Mesothelial cell of epicardium (in vitro differentiated cells): ENCODE data around the gene GLIPR2. TPM values are rescaled to one million over a fixed set of nuclear protein-coding genes. Genes with fewer than 3 reads are reported as not detected.
"Not testable (repeated sequence)": the region's sequence is repeated elsewhere in the genome, so short reads cannot be mapped to it uniquely, and the experiment has no call there.

Source experiments
- DNase-seq, 2 experiments: peaks; one replicate each; pipeline ENCODE4 v3.0.0; 2021; ENCODE audit warnings: low spot score in 2 of 2; ENCODE audit not compliant: unreplicated experiment in 2 of 2
- H3K27ac Mint-ChIP-seq: 2 replicates; pipeline ENCODE4 v1.8.0; 2021; ENCODE audit warnings: mixed read lengths
- H3K27me3 Mint-ChIP-seq: 2 replicates; pipeline ENCODE4 v1.8.0; 2021; ENCODE audit warnings: low read depth, mixed read lengths
- H3K36me3 Mint-ChIP-seq: 2 replicates; pipeline ENCODE4 v1.8.0; 2021; ENCODE audit warnings: mixed read lengths
- H3K4me1 Mint-ChIP-seq: 2 replicates; pipeline ENCODE4 v1.8.0; 2021; ENCODE audit warnings: mixed read lengths
- H3K4me3 Mint-ChIP-seq: 2 replicates; pipeline ENCODE4 v1.8.0; 2021; ENCODE audit warnings: mild to moderate bottlenecking, moderate library complexity, mixed read lengths
- H3K9me3 Mint-ChIP-seq: 2 replicates; pipeline ENCODE4 v1.8.0; 2021; ENCODE audit warnings: mixed read lengths
- total RNA-seq: library from RNA; stranded (reverse); gene quantifications from 3 replicates; pipeline ENCODE4 v1.2.1, GENCODE V29; 2021
- TF ChIP-seq, protein P1 (sequence below): fragments of 200-600 bp; sonication (generic); IDR thresholded peaks from one replicate; pipeline ENCODE4 v1.5.0; 2021; ENCODE audit warnings: antibody characterized with exemption; ENCODE audit not compliant: unreplicated experiment

Gene GLIPR2
- total RNA-seq, 1 donor from 2014 or later, result 33.3 TPM

DNA sequence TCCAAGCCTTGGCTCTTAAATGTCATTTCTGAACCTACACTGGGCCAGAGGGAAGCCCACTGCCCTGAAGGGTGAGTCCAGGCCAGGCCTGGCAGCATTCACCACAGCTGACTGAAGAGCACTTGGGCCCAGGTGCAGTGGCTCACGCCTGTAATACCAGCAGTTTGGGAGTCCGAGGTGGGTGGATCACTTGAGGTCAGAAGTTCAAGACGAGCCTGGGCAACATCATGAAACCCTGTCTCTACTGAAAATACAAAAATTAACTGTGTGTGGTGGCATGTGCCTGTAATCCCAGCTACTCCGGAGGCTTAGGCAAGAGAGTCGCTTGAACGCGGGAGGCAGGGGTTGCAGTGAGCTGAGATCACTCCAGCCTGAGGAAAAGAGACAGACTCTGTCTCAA, 37.7 kb downstream of the GLIPR2 start:
- TF ChIP-seq, protein P1, sequence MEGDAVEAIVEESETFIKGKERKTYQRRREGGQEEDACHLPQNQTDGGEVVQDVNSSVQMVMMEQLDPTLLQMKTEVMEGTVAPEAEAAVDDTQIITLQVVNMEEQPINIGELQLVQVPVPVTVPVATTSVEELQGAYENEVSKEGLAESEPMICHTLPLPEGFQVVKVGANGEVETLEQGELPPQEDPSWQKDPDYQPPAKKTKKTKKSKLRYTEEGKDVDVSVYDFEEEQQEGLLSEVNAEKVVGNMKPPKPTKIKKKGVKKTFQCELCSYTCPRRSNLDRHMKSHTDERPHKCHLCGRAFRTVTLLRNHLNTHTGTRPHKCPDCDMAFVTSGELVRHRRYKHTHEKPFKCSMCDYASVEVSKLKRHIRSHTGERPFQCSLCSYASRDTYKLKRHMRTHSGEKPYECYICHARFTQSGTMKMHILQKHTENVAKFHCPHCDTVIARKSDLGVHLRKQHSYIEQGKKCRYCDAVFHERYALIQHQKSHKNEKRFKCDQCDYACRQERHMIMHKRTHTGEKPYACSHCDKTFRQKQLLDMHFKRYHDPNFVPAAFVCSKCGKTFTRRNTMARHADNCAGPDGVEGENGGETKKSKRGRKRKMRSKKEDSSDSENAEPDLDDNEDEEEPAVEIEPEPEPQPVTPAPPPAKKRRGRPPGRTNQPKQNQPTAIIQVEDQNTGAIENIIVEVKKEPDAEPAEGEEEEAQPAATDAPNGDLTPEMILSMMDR, result no peak
- Mint-ChIP-seq H3K27ac (no peak overlapping the region), H3K9me3 (peaks cover 4% of the 10 kb centered on the region), H3K27me3 (no peaks in the 10 kb centered on the region), H3K4me3 (no peak overlapping the region), H3K4me1 (peaks cover 5% of the 10 kb centered on the region), H3K36me3 (no peaks in the 10 kb centered on the region)
- no peak for DNase-seq

DNA sequence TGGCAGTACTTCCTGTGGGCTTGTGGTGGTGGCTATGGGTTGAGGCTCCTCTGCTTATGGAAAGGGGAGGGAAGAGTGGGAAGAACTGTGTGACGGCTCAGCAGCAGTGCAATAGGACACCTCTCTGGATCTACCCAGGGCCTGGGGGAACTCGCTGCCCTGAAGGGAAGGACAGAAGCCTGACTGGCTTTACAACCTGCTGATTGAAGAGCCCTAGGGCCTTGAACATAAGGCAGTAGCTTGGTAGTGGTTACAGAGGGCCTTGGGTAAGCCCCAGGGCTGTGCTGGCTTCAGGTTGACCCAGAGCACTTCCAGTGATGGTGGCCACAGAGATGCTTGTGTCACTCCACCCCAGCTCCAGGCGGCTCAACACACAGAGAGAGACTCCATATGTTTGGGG, 38.2 kb downstream of the GLIPR2 start:
- TF ChIP-seq, protein P1, result no peak
- no peaks in the 10 kb centered on the region for H3K27me3 Mint-ChIP-seq
- H3K9me3 Mint-ChIP-seq, result peaks cover 4% of the 10 kb centered on the region
- peaks cover 5% of the 10 kb centered on the region for H3K4me1 Mint-ChIP-seq
- H3K36me3 Mint-ChIP-seq, result no peaks in the 10 kb centered on the region
- no peak for DNase-seq
- H3K27ac Mint-ChIP-seq, result no peak overlapping the region
- H3K4me3 Mint-ChIP-seq, result no peak overlapping the region

DNA sequence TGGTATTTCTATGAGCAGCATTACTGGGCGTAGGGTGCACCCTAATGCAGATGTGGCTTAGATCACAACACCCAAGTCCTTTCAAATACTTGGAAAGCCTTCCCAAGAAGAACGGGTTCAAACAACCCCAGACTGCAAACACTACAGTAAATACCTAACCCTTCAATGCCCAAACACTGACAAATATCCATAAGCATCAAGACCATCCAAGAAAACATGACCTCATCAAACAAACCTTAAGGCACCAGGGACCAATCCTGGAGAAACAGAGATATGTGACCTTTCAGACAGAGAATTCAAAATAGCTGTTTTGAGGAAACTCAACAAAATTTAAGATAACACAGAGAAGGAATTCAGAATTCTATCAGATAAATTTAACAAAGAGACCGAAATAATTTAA, 38.7 kb downstream of the GLIPR2 start:
- not testable (repeated sequence) for H3K9me3 Mint-ChIP-seq, H3K4me1 Mint-ChIP-seq, H3K27ac Mint-ChIP-seq

DNA sequence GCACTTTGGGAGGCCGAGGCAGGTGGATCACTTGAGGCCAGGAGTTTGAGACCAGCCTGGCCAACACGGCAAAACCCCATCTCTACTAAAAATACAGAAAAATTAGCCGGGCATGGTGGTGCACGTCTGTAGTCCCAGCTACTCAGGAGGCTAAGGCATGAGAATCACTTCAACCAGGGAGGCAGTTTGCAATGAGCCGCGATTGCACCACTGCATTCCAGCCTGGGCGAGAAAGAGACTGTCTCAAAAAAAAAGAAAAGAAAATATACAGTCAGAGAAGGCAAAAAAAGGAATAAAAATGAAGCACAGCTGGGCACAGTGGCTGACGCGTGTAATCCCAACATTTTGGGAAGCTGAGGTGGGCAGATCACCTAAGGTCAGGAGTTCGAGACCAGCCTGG, 40.0 kb downstream of the GLIPR2 start:
- not testable (repeated sequence) for H3K4me3 Mint-ChIP-seq, H3K27me3 Mint-ChIP-seq, H3K27ac Mint-ChIP-seq, H3K36me3 Mint-ChIP-seq, DNase-seq, H3K4me1 Mint-ChIP-seq
- peaks cover 15% of the 10 kb centered on the region for H3K9me3 Mint-ChIP-seq

More for the DNA sequence above, 38.7 kb downstream of the GLIPR2 start:
- not testable (repeated sequence) for H3K36me3 Mint-ChIP-seq, H3K27me3 Mint-ChIP-seq, DNase-seq, H3K4me3 Mint-ChIP-seq

DNA sequence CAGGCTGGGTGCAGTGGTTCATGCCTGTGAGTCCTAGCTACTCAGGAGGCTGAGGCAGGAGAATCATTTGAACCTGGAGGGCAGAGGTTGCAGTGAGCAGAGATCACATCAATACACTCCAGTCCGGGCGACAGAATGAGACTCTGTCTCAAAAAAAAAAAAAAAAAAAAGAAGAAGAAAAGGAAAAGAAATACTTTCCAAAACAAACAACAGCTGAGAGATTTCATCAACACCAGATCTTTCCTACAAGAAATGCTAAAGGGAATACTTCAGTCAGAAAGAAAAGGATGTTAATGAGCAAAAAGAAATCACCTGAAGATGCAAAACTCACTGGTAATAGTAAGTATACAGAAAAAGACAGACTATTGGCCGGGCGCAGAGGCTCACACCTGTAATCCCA, 41.0 kb downstream of the GLIPR2 start:
- H3K27ac Mint-ChIP-seq, result no peak overlapping the region
- no peaks in the 10 kb centered on the region for H3K36me3 Mint-ChIP-seq
- H3K27me3 Mint-ChIP-seq, result no peaks in the 10 kb centered on the region
- peaks cover 15% of the 10 kb centered on the region for H3K9me3 Mint-ChIP-seq
- peaks cover 5% of the 10 kb centered on the region for H3K4me1 Mint-ChIP-seq
- H3K4me3 Mint-ChIP-seq, result no peak overlapping the region
- DNase-seq, result no peak
- TF ChIP-seq, protein P1, result no peak

DNA sequence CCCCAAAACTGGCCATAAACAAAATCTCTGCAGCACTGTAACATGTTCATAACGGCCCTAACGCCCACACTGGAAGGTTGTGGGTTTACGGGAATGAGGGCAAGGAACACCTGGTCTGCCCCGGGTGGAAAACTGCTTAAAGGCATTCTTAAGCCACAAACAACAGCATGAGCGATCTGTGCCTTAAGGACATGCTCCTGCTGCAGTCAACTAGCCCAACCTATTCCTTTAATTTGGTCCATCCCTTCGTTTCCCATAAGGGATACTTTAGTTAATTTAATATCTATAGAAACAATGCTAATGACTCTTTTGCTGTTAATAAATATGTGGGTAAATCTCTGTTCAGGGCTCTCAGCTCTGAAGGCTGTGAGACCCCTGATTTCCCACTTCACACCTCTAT, 43.7 kb downstream of the GLIPR2 start:
- not testable (repeated sequence) for H3K4me1 Mint-ChIP-seq, H3K4me3 Mint-ChIP-seq, H3K27ac Mint-ChIP-seq, H3K27me3 Mint-ChIP-seq, H3K36me3 Mint-ChIP-seq, DNase-seq
- peaks cover 15% of the 10 kb centered on the region for H3K9me3 Mint-ChIP-seq

DNA sequence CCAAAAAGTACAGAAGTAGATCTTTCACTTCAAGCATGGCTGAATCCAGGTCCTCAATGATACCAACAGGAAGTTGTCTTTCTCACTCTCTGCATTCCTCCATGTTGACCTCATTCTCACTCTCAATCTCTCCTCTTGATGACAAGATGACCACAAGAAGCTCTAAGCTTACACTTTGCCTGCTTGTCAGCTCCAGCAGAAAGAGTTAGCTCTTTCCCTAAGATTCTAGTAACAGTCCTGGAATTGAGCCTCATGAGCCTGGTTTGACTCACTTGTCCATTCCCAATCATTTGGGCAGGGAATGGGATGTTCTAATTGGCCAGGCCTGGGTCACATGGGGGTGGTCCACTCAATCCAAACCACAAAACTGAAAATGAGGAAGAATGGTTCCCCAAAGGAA, 50.9 kb downstream of the GLIPR2 start:
- Mint-ChIP-seq H3K4me3 (no peak overlapping the region), H3K4me1 (peaks cover 17% of the 10 kb centered on the region), H3K27me3 (no peaks in the 10 kb centered on the region), H3K36me3 (no peaks in the 10 kb centered on the region), H3K9me3 (no peaks in the 10 kb centered on the region), H3K27ac (no peak overlapping the region)
- no peak for DNase-seq
- TF ChIP-seq, protein P1, result no peak
